Neural cell (in vitro differentiated cells): ENCODE results near the gene RABGAP1L. TPM values are rescaled to one million over a fixed set of nuclear protein-coding genes. Genes with fewer than 3 reads are reported as not detected.

ENCODE experiments used
- H2AFZ ChIP-seq: fragments of 200-600, 300-800 bp; sonication (generic), shearing (Covaris generic); 2 replicates; pipeline ENCODE4 v1.6.0; 2014; ENCODE audit warnings: low read depth, mild to moderate bottlenecking, antibody characterized with exemption, low read length, moderate library complexity
- H3F3A ChIP-seq: fragments of 200-600 bp; shearing (Covaris generic); 2 replicates; pipeline ENCODE4 v1.6.1; 2016; ENCODE audit warnings: mild to moderate bottlenecking, moderate library complexity, mixed read lengths, antibody characterized with exemption, low read length; ENCODE audit not compliant: insufficient read depth, poor library complexity, severe bottlenecking
- H3K27ac ChIP-seq: fragments of 200-600, 300-800 bp; sonication (generic), shearing (Covaris generic); 2 replicates; pipeline ENCODE4 v1.5.1; 2014; ENCODE audit warnings: mild to moderate bottlenecking, low read length, moderate library complexity
- H3K27me3 ChIP-seq: fragments of 300-800, 200-600 bp; sonication (generic), shearing (Covaris generic); 2 replicates; pipeline ENCODE4 v1.6.0; 2014; ENCODE audit warnings: mild to moderate bottlenecking, low read depth, low read length, moderate library complexity; ENCODE audit not compliant: insufficient read depth
- H3K36me3 ChIP-seq: fragments of 300-800, 200-600 bp; sonication (generic), shearing (Covaris generic); 2 replicates; pipeline ENCODE4 v1.5.1; 2014; ENCODE audit warnings: mild to moderate bottlenecking, antibody characterized with exemption, low read length, moderate library complexity; ENCODE audit not compliant: insufficient read depth
- H3K4me2 ChIP-seq: fragments of 300-800, 200-600 bp; sonication (generic), shearing (Covaris generic); 2 replicates; pipeline ENCODE4 v1.6.0; 2014; ENCODE audit warnings: mild to moderate bottlenecking, low read length
- H3K4me3 ChIP-seq: fragments of 300-800, 200-600 bp; sonication (generic), shearing (Covaris generic); 2 replicates; pipeline ENCODE4 v1.5.1; 2014; ENCODE audit warnings: mild to moderate bottlenecking, low read length, moderate library complexity
- H3K79me2 ChIP-seq: fragments of 200-600 bp; shearing (Covaris generic); replicated peaks from 2 replicates; pipeline ENCODE4 v1.6.0; 2014; ENCODE audit warnings: mild to moderate bottlenecking, low read length, moderate library complexity; ENCODE audit not compliant: insufficient read depth
- H3K9ac ChIP-seq: fragments of 300-800, 200-600 bp; sonication (generic), shearing (Covaris generic); 2 replicates; pipeline ENCODE4 v1.6.1; 2016; ENCODE audit warnings: mild to moderate bottlenecking, low read length, mixed read lengths
- H3K9me2 ChIP-seq: fragments of 200-600 bp; shearing (Covaris generic); 2 replicates; pipeline ENCODE4 v1.6.1; 2016; ENCODE audit warnings: mild to moderate bottlenecking, low read length, mixed read lengths; ENCODE audit not compliant: insufficient read depth
- H3K9me3 ChIP-seq: fragments of 200-600, 300-800 bp; sonication (generic), shearing (Covaris generic); 2 replicates; pipeline ENCODE4 v1.6.1; 2016; ENCODE audit warnings: mild to moderate bottlenecking, mixed run types, low read length, moderate library complexity, mixed read lengths
- H4K20me1 ChIP-seq: fragments of 200-600 bp; shearing (Covaris generic); 2 replicates; pipeline ENCODE4 v1.6.1; 2016; ENCODE audit warnings: mild to moderate bottlenecking, mixed run types; ENCODE audit not compliant: insufficient read depth
- EP300 ChIP-seq: fragments of 450-650 bp; conservative IDR thresholded peaks from 2 replicates; pipeline ENCODE4 v1.6.1; 2014; ENCODE audit warnings: antibody characterized with exemption, mild to moderate bottlenecking, moderate library complexity; ENCODE audit not compliant: poor library complexity, severe bottlenecking
- EZH2 ChIP-seq: fragments of 200-600, 300-800 bp; shearing (Covaris generic), sonication (generic); IDR thresholded peaks from 2 replicates; pipeline ENCODE4 v1.6.1; 2014; ENCODE audit warnings: antibody characterized with exemption, low read length, borderline replicate concordance, mild to moderate bottlenecking; ENCODE audit not compliant: insufficient read depth, poor library complexity, severe bottlenecking
- MXI1 ChIP-seq: fragments of 450-650 bp; conservative IDR thresholded peaks from 2 replicates; pipeline ENCODE4 v1.6.1; 2014; ENCODE audit warnings: antibody characterized with exemption, mild to moderate bottlenecking; ENCODE audit not compliant: poor library complexity, severe bottlenecking
- POLR2AphosphoS5 ChIP-seq: IDR thresholded peaks from 2 replicates; pipeline ENCODE4 v1.6.1; 2012
- RAD21 ChIP-seq: fragments of 450-650 bp; conservative IDR thresholded peaks from 2 replicates; pipeline ENCODE4 v1.6.1; 2014; ENCODE audit warnings: antibody characterized with exemption, mild to moderate bottlenecking, moderate library complexity
- SMC3 ChIP-seq: fragments of 450-650 bp; conservative IDR thresholded peaks from 2 replicates; pipeline ENCODE4 v1.6.1; 2014; ENCODE audit warnings: antibody characterized with exemption, mild to moderate bottlenecking, moderate library complexity; ENCODE audit not compliant: poor library complexity
- TAF1 ChIP-seq: IDR thresholded peaks from 2 replicates; pipeline ENCODE4 v1.6.1; 2012; ENCODE audit warnings: low read depth
- polyA plus RNA-seq: library from polyadenylated mRNA; depleted of rRNA; stranded (reverse); fragments of >200 nt; gene quantifications from 2 replicates; pipeline ENCODE4 v1.2.3, GENCODE V29; 2014
- TF ChIP-seq, protein P1 (sequence below): IDR thresholded peaks from 2 replicates; pipeline ENCODE4 v1.6.1; 2012; ENCODE audit warnings: borderline replicate concordance
- TF ChIP-seq, protein P2 (sequence below): fragments of 450-650 bp; IDR thresholded peaks from 2 replicates; pipeline ENCODE4 v1.5.1; 2014; ENCODE audit warnings: antibody characterized with exemption, mild to moderate bottlenecking, moderate library complexity; ENCODE audit not compliant: poor library complexity, severe bottlenecking

Gene RABGAP1L
- polyA plus RNA-seq, 1 donor from 2014 or later, result 32.2 TPM

DNA sequence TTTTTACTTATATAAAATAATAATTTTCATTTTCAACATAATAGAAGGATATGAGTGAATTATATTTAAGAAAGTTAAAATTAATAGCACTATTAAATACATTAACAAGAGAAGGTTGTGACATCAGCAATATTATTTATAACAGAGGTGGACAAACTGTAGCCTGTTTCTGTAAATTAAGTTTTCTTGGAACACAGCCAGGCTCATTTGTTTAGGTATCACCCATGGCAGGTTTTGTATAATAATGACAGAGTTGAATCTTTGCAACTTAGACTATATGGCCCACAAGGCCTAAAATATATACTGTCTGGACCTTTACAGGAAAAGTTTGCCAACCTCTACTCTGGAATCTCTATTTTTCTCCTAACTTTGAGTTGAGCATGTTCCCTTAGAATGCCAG, 797.7 kb downstream of the RABGAP1L start:
- Histone ChIP-seq H3K9ac (no peak overlapping the region), H3K4me3 (no peak overlapping the region), H3K9me2 (no peaks in the 10 kb centered on the region), H3K79me2 (no peaks in the 10 kb centered on the region), H2AFZ (no peak overlapping the region), H3K9me3 (no peaks in the 10 kb centered on the region), H3K27ac (no peak overlapping the region), H4K20me1 (no peaks in the 10 kb centered on the region), H3K36me3 (no peaks in the 10 kb centered on the region), H3K27me3 (no peaks in the 10 kb centered on the region), H3K4me2 (no peak overlapping the region), H3F3A (no peaks in the 10 kb centered on the region)
- no peak for TF ChIP-seq EP300
- TF ChIP-seq TAF1, result no peak
- TF ChIP-seq, protein P1, sequence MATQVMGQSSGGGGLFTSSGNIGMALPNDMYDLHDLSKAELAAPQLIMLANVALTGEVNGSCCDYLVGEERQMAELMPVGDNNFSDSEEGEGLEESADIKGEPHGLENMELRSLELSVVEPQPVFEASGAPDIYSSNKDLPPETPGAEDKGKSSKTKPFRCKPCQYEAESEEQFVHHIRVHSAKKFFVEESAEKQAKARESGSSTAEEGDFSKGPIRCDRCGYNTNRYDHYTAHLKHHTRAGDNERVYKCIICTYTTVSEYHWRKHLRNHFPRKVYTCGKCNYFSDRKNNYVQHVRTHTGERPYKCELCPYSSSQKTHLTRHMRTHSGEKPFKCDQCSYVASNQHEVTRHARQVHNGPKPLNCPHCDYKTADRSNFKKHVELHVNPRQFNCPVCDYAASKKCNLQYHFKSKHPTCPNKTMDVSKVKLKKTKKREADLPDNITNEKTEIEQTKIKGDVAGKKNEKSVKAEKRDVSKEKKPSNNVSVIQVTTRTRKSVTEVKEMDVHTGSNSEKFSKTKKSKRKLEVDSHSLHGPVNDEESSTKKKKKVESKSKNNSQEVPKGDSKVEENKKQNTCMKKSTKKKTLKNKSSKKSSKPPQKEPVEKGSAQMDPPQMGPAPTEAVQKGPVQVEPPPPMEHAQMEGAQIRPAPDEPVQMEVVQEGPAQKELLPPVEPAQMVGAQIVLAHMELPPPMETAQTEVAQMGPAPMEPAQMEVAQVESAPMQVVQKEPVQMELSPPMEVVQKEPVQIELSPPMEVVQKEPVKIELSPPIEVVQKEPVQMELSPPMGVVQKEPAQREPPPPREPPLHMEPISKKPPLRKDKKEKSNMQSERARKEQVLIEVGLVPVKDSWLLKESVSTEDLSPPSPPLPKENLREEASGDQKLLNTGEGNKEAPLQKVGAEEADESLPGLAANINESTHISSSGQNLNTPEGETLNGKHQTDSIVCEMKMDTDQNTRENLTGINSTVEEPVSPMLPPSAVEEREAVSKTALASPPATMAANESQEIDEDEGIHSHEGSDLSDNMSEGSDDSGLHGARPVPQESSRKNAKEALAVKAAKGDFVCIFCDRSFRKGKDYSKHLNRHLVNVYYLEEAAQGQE, result no peak
- TF ChIP-seq, protein P2, sequence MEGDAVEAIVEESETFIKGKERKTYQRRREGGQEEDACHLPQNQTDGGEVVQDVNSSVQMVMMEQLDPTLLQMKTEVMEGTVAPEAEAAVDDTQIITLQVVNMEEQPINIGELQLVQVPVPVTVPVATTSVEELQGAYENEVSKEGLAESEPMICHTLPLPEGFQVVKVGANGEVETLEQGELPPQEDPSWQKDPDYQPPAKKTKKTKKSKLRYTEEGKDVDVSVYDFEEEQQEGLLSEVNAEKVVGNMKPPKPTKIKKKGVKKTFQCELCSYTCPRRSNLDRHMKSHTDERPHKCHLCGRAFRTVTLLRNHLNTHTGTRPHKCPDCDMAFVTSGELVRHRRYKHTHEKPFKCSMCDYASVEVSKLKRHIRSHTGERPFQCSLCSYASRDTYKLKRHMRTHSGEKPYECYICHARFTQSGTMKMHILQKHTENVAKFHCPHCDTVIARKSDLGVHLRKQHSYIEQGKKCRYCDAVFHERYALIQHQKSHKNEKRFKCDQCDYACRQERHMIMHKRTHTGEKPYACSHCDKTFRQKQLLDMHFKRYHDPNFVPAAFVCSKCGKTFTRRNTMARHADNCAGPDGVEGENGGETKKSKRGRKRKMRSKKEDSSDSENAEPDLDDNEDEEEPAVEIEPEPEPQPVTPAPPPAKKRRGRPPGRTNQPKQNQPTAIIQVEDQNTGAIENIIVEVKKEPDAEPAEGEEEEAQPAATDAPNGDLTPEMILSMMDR, result no peak
- no peak for TF ChIP-seq SMC3

DNA sequence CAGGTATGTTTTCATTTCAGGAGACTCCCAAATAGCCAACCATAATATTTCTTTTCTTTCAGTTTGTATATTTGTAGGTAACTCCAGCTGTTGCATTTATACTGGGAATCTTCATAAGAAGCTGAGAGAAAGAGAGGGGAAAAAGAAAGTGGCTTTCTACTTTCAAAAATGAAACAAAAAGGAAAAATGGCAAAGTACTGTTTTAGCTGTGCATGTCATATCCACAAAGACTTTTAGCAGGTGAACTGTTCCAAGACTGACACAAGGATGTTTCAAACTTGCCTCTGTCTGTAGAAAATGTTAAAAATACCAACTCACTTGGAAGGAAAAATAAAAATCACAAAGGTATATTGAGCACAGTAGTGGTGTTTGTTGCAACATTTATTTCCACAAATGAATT, 798.5 kb downstream of the RABGAP1L start:
- H2AFZ ChIP-seq, result no peak overlapping the region
- no peaks in the 10 kb centered on the region for H3K9me2 ChIP-seq
- H3K27ac ChIP-seq, result no peak overlapping the region
- H3K27me3 ChIP-seq, result no peaks in the 10 kb centered on the region
- no peaks in the 10 kb centered on the region for H3K79me2 ChIP-seq
- TF ChIP-seq POLR2AphosphoS5 (no peak), EP300 (no peak), RAD21 (no peak), MXI1 (no peak), EZH2 (no peak), SMC3 (no peak), TAF1 (no peak)
- TF ChIP-seq, protein P1, result no peak
- TF ChIP-seq, protein P2, result no peak
- H3K9me3 ChIP-seq, result no peaks in the 10 kb centered on the region
- H4K20me1 ChIP-seq, result no peaks in the 10 kb centered on the region
- no peak overlapping the region for H3K4me2 ChIP-seq
- H3K9ac ChIP-seq, result no peak overlapping the region
- H3K36me3 ChIP-seq, result no peaks in the 10 kb centered on the region
- no peak overlapping the region for H3K4me3 ChIP-seq
- no peaks in the 10 kb centered on the region for H3F3A ChIP-seq
